Skeletal muscle satellite cell (primary cell): Measurements from ENCODE around the gene POTEB3. TPM values are rescaled to one million over a fixed set of nuclear protein-coding genes. Genes with fewer than 3 reads are reported as not detected.
"Not testable (repeated sequence)": the region's sequence is repeated elsewhere in the genome, so short reads cannot be mapped to it uniquely, and the experiment has no call there.

Source experiments
- H3K27me3 ChIP-seq: 2 replicates; pipeline ENCODE4 v1.7.0; 2013; ENCODE audit warnings: low read length; ENCODE audit not compliant: control insufficient read depth, insufficient read depth
- H3K36me3 ChIP-seq: 2 replicates; pipeline ENCODE4 v1.7.0; 2013; ENCODE audit warnings: mild to moderate bottlenecking, control low read depth, low read length; ENCODE audit not compliant: insufficient read depth
- H3K4me1 ChIP-seq: 2 replicates; pipeline ENCODE4 v1.7.0; 2013; ENCODE audit warnings: low read length; ENCODE audit not compliant: control insufficient read depth, insufficient read depth
- H3K4me2 ChIP-seq: 2 replicates; pipeline ENCODE4 v1.7.0; 2013; ENCODE audit warnings: mild to moderate bottlenecking, low read length
- H3K4me3 ChIP-seq: 2 replicates; pipeline ENCODE4 v1.7.0; 2013; ENCODE audit warnings: low read length
- H3K9ac ChIP-seq: 2 replicates; pipeline ENCODE4 v1.7.0; 2013; ENCODE audit warnings: mild to moderate bottlenecking, low read depth, low read length, moderate library complexity
- H3K9me3 ChIP-seq: replicated peaks from 2 replicates; pipeline ENCODE4 v1.7.0; 2013; ENCODE audit warnings: mild to moderate bottlenecking, control low read depth, low read length
- total RNA-seq: library from RNA; depleted of rRNA; stranded (reverse); fragments of >200 nt; gene quantifications from 2 replicates; pipeline ENCODE4 v1.2.3, GENCODE V29; 2012; rRNA removed

Gene POTEB3
- total RNA-seq, result not detected in 2 replicates

GRCh38 chr15:21440399-21440798 lies at the start of gene POTEB3:
Gene POTEB3 (minus strand): TSS chr15:21440499. CDS start chr15:21440011, 488 bp downstream.
- H3K9ac ChIP-seq, H3K27me3 ChIP-seq, H3K4me2 ChIP-seq, H3K36me3 ChIP-seq, H3K9me3 ChIP-seq, H3K4me3 ChIP-seq, H3K4me1 ChIP-seq: not testable (repeated sequence)

- H3K4me3 ChIP-seq, H3K9ac ChIP-seq, H3K4me1 ChIP-seq, H3K36me3 ChIP-seq, H3K27me3 ChIP-seq, H3K9me3 ChIP-seq, H3K4me2 ChIP-seq: not testable (repeated sequence)
These were observed 13.4 kb upstream of the POTEB3 start for GRCh38 chr15:21453683-21454082.

GRCh38 chr15:21451920-21452563 lies 11.7 kb upstream of the POTEB3 start:
- not testable (repeated sequence) for H3K4me2 ChIP-seq, H3K9me3 ChIP-seq, H3K4me3 ChIP-seq, H3K4me1 ChIP-seq, H3K9ac ChIP-seq, H3K27me3 ChIP-seq, H3K36me3 ChIP-seq

- not testable (repeated sequence) for H3K4me3 ChIP-seq, H3K27me3 ChIP-seq, H3K4me1 ChIP-seq, H3K4me2 ChIP-seq, H3K9ac ChIP-seq, H3K9me3 ChIP-seq, H3K36me3 ChIP-seq
These were observed 11.2 kb upstream of the POTEB3 start for GRCh38 chr15:21451487-21451886.

GRCh38 chr15:21407366-21407765 lies 32.9 kb downstream of the POTEB3 start:
- H3K4me1 ChIP-seq, H3K9me3 ChIP-seq, H3K9ac ChIP-seq, H3K27me3 ChIP-seq, H3K36me3 ChIP-seq, H3K4me2 ChIP-seq, H3K4me3 ChIP-seq: not testable (repeated sequence)

- H3K27me3 ChIP-seq, H3K36me3 ChIP-seq, H3K4me2 ChIP-seq, H3K9me3 ChIP-seq, H3K9ac ChIP-seq, H3K4me3 ChIP-seq, H3K4me1 ChIP-seq: not testable (repeated sequence)
These were observed 38.8 kb downstream of the POTEB3 start for GRCh38 chr15:21401531-21401930.

- not testable (repeated sequence) for H3K9ac ChIP-seq, H3K9me3 ChIP-seq, H3K4me2 ChIP-seq
These were observed 41.2 kb downstream of the POTEB3 start for GRCh38 chr15:21399111-21399510.

GRCh38 chr15:21398511-21398910 lies 41.8 kb downstream of the POTEB3 start:
- not testable (repeated sequence) for H3K4me3 ChIP-seq

More at GRCh38 chr15:21399111-21399510, 41.2 kb downstream of the POTEB3 start:
- H3K4me3 ChIP-seq, H3K4me1 ChIP-seq, H3K27me3 ChIP-seq, H3K36me3 ChIP-seq: not testable (repeated sequence)

GRCh38 chr15:21397656-21398055 lies 42.6 kb downstream of the POTEB3 start:
- not testable (repeated sequence) for H3K9me3 ChIP-seq, H3K4me2 ChIP-seq, H3K27me3 ChIP-seq, H3K9ac ChIP-seq, H3K4me3 ChIP-seq, H3K36me3 ChIP-seq, H3K4me1 ChIP-seq

More at GRCh38 chr15:21398511-21398910, 41.8 kb downstream of the POTEB3 start:
- not testable (repeated sequence) for H3K9ac ChIP-seq, H3K27me3 ChIP-seq, H3K36me3 ChIP-seq, H3K9me3 ChIP-seq, H3K4me1 ChIP-seq, H3K4me2 ChIP-seq

GRCh38 chr15:21397186-21397585 lies 43.1 kb downstream of the POTEB3 start:
- not testable (repeated sequence) for H3K27me3 ChIP-seq, H3K4me1 ChIP-seq, H3K9ac ChIP-seq, H3K9me3 ChIP-seq, H3K4me2 ChIP-seq, H3K36me3 ChIP-seq, H3K4me3 ChIP-seq

GRCh38 chr15:21385961-21386360 lies 54.3 kb downstream of the POTEB3 start:
- not testable (repeated sequence) for H3K4me2 ChIP-seq, H3K9ac ChIP-seq, H3K9me3 ChIP-seq, H3K36me3 ChIP-seq, H3K27me3 ChIP-seq, H3K4me1 ChIP-seq, H3K4me3 ChIP-seq

- not testable (repeated sequence) for H3K9ac ChIP-seq, H3K27me3 ChIP-seq, H3K9me3 ChIP-seq, H3K36me3 ChIP-seq, H3K4me3 ChIP-seq, H3K4me1 ChIP-seq, H3K4me2 ChIP-seq
These were observed 56.3 kb downstream of the POTEB3 start for GRCh38 chr15:21383866-21384485.
